GM18858 (cell line): ENCODE results near the gene ADGRL1.
"Not testable (repeated sequence)": the region's sequence is repeated elsewhere in the genome, so short reads cannot be mapped to it uniquely, and the experiment has no call there.

Experiments used
- ATAC-seq: cut with Tn5 transposase; IDR thresholded peaks from one replicate; pipeline ENCODE4 v1.9.1; 2021; ENCODE audit not compliant: unreplicated experiment

Gene ADGRL1

DNA sequence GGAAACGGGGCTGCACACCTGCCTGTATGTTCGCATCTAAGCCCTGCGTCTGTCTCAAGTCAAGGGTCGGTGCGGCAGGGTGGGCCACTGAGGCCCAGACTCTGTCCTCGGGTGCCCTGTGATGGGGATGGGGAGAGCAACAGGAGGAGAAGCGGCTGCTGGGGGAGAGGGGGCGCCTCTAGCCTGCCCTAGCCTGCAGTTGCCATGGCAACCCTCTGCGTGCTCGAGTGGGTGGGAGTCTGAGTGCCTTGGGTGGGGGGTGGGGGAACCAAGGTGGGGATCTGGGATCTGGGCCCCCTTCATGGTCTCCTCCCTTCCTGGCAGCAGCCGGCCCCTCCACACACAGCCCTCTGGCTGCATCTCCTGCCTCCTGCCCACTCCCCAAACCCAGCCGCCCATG lies 10.8 kb downstream of the ADGRL1 start:
- not testable (repeated sequence) for ATAC-seq

DNA sequence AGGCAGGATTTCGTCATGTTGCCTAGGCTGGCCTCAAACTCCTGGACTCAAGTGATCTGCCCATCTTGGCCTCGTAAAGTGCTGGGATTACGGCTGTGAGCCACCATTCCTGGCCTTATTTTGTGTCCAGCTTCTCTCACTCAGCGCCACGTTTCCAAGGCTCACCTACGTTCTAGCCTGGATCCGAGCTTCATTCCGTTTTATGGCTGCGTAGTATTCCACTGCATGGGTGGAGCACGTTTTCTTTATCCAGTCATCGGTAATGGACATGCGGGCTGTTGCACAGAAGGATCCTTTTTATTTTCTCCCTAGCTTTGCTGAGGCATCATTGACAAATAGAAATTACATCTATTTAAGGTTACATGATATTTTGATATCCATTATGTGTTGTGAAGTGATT lies 16.6 kb downstream of the ADGRL1 start:
- ATAC-seq = no peak

DNA sequence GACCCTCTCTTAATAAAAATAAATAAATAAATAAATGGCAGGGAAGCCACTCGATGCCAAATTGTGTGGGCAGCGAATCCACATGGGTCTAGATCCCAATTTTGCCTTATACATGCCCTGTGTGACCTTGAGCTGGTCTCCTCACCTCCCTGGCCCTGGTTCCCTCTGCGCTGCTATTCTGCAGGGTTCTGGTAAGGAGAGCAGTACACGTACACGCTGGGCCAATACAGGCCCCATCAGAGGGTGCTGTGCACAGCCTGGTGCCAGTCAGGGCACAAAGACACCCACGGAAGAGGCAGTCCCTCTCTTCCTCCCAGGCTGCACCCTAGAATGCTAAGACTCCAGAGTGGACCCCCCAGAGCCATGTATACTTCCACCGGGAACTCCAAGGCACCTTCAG lies 17.9 kb downstream of the ADGRL1 start:
- not testable (repeated sequence) for ATAC-seq

- no peak for ATAC-seq
These were observed 18.4 kb downstream of the ADGRL1 start for GRCh38 chr19:14187561-14187960.

DNA sequence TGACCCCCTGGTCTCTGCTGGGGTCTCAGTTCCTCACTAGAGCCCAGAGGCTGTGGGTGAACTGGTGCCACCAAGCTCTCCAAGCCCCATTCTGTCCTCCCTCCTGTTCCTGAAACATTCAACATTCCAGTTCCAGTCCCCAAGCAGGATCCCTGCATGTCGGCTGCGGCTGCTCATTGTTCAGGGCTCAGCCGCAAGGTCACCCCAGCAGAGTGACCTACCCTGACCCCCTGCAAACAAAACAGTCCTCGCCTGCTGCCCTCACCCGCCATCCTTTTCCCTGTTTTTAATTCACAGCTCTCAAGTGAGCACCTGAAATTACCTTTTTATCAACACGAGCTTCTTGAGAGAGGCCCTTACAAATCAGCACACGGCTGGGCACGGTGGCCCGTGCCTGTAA lies 19.3 kb downstream of the ADGRL1 start:
- not testable (repeated sequence) for ATAC-seq

DNA sequence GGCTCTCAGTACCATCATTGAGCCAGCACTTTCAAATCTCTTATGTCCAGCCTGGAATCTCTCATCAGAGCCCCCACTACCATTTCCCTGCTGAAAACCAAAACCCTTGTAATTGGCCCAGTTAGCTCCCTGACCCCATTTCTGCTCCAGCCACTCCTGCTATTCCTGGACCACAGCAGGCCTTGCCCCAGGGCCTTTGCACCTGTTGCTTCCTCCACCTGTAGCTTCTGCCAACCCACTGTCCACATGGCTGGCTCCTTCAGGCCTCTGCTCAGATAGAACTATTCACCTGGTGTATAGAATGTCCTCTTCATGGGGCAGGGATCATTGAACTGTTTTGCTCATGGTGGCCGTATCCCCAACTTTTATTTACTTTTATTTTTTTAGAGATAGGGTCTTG lies 20.3 kb downstream of the ADGRL1 start:
- not testable (repeated sequence) for ATAC-seq

GRCh38 chr19:14185158-14185557 lies 20.8 kb downstream of the ADGRL1 start:
- no peak for ATAC-seq

GRCh38 chr19:14183741-14184350 lies 22.1 kb downstream of the ADGRL1 start:
- ATAC-seq = no peak

- ATAC-seq = no peak
These were observed 23.5 kb downstream of the ADGRL1 start for GRCh38 chr19:14182476-14182875.

DNA sequence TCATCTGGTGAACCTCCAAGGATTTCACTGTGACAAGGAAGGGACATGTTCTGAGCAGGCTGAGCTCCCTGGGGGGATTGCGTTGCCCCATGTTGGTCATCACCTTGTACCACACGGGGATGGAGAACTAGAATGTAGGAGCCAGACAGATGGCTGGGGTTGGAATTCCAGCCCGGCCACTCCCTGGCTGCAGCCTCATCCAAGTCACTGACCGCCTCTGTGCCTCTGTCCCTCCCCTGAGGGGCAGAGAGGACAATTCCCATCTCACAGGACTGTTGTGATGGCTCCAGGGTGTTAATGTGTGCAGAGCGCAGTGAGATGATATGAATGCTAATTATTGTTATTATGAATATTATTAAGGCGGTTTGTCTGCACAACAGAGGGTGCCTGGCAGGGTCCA lies 24.1 kb downstream of the ADGRL1 start:
- ATAC-seq = no peak

DNA sequence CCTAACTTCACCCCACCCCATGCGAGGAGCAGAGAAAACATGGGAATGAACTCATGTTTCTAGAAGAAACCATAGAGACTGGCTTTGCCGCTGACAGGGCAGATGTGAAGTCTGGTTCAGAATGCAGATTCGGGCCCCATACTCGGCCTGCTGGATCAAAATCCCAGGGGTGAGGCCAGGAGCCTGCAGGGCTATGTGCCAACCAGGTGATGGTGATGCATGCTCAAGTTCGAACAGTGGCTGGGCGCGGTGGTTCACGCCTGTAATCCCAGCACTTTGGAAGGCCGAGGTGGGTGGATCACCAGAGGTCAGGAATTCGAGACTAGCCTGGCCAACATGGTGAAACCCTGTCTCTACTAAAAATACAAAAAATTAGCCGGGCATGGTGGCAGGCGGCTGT lies 24.8 kb downstream of the ADGRL1 start:
- not testable (repeated sequence) for ATAC-seq

- ATAC-seq = no peak
These were observed 28.4 kb downstream of the ADGRL1 start for GRCh38 chr19:14177496-14178074.

GRCh38 chr19:14175351-14175792 lies 30.6 kb downstream of the ADGRL1 start:
- ATAC-seq = no peak

DNA sequence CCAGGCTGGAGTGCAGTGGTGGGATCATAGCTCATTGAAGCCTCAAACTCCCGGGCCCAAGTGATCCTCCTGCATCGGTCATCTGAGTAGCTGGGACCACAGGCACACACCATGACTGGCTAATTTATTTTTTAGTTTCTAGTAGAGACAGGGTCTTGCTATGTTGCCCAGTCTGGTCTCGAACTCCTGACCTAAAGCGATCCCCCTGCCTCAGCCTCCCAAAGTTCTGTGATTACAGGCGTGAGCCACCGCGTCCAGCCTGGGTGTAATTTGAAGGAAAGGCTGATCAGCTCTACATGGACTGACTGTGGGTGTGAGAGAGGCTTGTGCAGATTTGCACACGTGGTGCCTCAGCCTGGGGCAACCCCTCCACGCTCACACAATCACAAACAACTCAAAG lies 31.1 kb downstream of the ADGRL1 start:
- no peak for ATAC-seq

GRCh38 chr19:14168993-14169392 lies 37.0 kb downstream of the ADGRL1 start:
- ATAC-seq = no peak

DNA sequence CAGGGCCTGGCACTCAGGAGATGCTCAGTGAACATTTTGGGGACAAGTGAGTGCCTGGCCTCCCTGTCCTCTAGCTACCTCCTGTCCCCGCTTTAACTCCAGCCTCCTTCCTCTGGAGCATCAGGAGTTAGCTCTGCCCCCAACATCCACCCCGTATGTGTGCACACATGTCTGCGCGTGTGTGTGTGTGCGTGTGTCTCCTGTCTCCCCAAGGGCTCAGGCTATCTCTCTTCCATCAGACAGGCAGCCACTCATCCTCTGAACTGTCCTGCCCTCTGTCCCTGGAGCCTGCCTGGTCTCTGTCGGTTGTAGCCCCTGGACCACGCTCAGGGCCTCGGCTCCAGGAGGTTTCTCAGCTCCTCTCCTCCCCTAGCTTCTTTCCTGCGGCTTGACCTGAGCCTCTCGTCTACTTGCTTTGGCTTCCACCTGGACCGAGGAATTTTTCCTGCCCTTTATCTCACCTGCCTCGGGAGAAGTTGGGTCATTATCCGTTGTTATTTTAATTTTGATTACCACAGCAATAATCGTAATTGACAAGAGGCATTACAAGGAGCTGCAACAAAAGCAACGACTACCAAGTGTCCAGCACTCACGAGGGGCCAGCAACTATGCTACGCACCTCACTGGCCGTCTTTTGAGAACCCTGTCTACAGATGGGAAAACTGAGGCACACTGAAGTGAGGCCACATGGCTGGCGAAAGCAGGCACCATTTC lies 37.6 kb downstream of the ADGRL1 start:
- no peak for ATAC-seq

GRCh38 chr19:14167576-14168138 lies 38.3 kb downstream of the ADGRL1 start:
- ATAC-seq = no peak

DNA sequence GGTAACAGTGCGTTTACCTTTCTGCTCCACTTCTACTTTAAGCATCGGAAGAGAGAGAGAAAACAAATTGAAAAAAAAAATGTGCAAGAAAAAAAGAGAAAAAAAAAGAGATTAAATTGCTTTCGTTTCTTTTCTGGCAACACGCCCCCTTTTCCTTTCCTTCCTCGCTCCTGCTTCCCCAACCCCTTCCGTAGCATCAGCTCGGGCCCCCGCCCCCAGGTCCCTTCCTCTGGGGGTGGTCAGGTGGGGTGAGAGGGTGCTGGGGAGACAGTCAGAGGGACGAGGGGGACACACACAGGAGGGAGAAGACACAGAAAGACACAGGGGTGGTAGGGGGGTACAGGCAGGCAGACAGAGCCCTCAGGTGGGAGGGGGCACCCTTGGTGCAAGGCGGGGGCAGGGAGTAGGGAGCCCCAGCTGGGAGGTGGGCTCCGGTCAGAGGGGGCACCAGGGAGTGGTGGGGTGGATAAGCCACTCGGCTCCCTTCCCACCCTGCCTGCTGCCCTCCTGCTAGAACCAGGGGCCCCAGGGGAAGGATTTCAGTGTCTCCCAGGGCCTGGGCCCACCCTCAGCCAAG lies 38.9 kb downstream of the ADGRL1 start:
- ATAC-seq = no peak

DNA sequence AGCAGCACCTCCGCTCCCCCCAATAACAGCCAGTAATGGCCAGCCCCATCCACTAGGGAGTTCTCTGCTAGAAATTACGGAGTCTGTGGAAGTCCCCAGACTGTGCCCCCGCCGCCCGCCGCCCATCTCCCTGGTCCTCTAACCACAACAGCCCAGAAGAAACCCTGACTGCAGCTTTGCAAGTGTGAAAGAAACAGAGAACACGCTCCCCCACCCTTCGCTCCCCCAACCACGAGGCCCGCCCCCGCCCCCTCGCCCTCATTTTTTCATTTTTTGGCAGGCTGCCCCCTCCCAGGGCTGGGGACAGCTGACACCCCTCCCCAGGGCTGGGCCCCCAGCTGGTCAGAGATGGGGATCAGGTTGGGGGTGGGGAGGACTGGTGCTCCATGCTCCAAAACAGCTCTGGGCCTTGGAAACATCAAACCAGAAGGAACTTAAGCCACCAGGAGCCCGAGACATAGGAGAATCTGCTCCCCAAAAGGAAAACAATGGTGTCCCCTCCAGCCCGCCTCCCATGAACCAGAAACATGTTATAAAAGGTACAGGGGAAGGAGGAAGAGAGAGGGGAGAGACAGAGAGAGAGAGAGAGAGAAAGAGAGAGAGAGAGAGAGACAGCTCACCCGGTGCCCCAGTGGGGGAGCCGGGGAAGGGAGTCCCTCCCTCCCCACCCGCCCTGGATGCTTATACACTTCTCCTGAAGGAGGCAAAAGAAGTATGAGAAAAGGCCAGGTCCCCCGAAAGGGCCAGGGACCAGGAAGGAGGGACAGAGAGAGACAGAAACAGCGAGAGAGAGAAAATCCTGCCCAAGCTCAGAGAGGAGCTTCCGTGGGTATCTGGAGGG lies 39.8 kb downstream of the ADGRL1 start:
- ATAC-seq = no peak

- no peak for ATAC-seq
These were observed 41.1 kb downstream of the ADGRL1 start for GRCh38 chr19:14164724-14165493.
